HG03097 (cell line): ENCODE results near the gene PRSS33.

Experiments
- ATAC-seq: cut with Tn5 transposase; IDR thresholded peaks from one replicate; pipeline ENCODE4 v1.9.1; 2021; ENCODE audit not compliant: unreplicated experiment, low FRiP score

PRSS33 gene

DNA sequence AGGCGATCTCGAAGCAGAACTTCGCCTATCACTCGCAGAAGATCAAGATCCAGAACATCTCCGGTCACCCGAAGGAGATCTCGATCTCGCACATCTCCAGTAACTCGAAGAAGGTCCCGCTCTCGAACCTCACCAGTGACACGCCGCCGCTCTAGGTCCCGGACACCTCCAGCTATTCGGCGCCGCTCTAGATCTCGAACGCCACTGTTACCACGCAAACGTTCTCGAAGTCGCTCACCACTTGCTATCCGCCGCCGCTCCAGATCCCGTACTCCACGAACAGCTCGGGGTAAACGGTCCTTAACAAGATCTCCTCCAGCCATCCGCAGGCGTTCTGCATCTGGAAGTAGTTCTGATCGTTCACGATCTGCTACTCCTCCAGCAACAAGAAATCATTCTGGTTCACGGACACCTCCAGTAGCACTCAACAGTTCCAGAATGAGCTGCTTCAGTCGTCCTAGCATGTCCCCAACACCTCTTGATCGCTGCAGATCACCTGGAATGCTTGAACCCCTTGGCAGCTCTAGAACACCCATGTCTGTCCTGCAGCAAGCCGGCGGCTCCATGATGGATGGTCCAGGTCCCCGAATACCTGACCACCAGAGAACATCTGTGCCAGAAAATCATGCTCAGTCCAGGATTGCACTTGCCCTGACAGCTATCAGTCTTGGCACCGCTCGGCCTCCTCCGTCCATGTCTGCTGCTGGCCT, 20.8 kb downstream of the PRSS33 start:
- no peak for ATAC-seq

DNA sequence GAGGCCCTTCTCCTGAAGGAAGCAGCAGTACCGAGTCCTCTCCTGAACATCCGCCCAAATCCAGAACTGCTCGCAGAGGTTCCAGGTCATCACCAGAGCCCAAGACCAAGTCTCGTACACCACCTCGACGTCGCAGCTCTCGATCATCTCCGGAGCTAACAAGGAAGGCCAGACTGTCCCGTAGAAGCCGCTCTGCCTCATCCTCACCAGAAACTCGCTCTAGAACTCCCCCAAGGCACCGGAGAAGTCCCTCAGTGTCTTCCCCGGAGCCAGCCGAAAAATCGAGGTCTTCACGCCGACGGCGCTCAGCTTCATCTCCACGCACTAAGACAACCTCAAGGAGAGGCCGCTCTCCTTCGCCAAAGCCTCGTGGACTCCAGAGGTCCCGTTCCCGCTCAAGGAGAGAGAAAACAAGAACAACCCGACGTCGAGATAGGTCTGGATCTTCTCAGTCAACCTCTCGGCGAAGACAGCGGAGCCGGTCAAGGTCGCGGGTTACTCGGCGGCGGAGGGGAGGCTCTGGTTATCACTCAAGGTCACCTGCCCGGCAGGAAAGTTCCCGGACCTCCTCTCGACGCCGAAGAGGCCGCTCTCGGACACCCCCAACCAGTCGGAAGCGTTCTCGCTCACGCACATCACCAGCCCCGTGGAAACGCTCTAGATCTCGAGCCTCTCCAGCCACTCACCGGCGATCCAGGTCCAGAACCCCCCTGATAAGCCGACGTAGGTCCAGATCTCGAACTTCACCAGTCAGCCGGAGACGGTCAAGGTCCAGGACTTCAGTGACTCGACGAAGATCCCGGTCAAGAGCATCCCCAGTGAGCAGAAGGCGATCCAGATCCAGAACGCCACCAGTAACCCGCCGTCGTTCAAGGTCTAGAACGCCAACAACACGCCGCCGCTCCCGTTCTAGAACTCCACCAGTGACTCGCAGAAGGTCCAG, 21.6 kb downstream of the PRSS33 start:
- ATAC-seq: no peak

DNA sequence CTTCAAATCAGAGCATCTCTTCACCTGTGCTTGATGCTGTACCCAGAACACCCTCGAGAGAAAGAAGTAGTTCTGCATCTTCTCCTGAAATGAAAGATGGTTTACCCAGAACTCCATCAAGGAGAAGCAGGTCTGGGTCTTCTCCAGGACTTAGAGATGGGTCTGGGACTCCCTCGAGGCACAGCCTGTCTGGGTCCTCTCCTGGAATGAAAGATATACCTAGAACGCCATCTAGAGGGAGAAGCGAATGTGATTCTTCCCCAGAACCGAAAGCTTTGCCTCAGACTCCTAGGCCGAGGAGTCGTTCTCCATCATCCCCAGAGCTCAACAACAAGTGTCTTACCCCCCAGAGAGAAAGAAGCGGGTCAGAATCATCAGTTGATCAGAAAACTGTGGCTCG, 22.6 kb downstream of the PRSS33 start:
- ATAC-seq: no peak

DNA sequence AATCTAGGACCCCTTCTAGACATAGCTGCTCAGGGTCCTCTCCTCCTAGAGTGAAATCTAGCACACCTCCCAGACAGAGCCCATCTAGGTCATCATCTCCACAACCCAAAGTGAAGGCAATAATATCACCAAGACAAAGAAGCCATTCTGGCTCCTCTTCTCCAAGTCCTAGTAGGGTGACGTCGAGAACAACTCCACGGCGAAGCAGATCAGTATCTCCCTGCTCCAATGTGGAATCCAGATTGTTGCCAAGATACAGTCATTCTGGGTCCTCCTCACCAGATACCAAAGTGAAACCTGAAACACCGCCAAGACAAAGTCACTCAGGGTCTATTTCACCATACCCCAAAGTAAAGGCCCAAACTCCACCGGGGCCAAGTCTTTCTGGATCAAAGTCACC, 24.2 kb downstream of the PRSS33 start:
- no peak for ATAC-seq

DNA sequence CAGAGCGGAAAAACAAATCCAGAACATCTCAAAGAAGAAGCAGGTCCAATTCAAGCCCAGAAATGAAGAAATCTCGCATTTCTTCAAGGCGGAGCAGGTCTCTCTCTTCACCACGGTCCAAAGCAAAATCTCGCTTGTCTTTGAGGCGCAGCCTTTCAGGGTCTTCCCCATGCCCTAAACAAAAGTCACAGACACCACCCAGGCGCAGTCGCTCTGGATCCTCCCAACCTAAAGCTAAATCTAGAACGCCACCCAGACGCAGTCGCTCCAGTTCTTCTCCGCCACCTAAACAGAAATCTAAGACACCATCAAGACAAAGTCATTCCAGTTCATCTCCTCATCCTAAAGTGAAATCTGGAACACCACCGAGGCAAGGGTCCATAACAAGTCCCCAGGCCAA, 24.6 kb downstream of the PRSS33 start:
- no peak for ATAC-seq

DNA sequence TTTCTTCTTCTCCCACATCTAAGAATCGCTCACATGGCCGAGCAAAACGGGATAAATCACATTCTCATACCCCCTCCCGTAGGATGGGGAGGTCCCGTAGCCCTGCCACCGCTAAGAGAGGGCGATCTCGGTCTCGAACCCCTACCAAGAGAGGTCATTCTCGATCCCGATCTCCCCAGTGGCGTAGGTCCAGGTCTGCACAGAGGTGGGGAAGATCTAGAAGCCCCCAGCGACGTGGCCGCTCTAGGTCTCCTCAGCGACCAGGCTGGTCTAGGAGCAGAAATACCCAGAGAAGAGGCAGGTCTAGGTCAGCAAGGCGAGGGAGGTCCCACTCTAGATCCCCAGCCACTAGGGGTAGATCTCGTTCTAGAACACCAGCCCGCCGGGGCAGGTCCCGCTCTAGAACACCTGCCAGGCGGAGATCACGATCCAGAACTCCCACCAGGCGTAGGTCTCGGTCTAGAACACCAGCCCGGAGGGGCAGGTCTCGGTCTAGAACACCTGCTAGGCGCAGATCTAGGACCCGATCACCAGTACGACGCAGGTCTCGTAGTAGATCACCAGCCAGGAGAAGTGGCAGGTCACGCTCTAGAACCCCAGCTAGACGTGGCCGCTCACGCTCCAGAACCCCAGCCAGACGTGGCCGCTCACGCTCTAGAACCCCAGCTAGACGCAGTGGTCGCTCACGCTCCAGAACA, 25.3 kb downstream of the PRSS33 start:
- ATAC-seq: no peak

DNA sequence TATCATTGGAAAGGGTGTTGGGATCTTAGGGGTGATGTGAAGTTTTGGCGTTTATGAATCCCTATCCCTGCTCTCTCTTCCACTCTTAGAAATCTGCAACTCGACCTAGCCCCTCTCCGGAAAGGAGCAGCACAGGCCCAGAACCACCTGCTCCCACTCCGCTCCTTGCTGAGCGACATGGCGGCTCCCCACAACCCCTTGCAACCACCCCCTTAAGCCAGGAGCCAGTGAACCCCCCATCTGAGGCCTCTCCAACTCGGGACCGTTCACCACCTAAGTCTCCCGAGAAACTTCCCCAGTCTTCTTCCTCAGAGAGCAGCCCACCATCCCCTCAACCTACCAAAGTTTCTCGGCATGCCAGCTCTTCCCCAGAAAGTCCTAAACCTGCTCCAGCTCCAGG, 25.9 kb downstream of the PRSS33 start:
- no peak for ATAC-seq

DNA sequence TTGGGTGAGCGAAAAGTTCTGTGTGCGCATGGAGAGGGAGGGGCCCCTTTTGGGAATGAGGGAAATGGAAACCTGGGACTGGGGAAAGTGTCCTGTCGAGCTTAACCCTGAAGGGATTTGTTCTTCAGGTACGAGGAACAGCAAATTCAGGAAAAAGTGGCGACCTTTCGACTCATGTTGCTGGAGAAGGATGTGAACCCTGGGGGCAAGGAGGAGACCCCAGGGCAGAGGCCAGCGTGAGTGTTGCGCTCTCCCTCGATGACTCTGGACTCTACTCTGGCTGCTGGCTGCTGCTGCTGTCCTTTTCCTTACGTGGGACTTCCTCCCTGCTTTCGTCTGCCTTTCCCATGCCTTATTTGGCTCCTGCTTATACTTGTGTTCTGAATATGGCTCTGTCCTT, 30.0 kb downstream of the PRSS33 start:
- ATAC-seq: no peak

DNA sequence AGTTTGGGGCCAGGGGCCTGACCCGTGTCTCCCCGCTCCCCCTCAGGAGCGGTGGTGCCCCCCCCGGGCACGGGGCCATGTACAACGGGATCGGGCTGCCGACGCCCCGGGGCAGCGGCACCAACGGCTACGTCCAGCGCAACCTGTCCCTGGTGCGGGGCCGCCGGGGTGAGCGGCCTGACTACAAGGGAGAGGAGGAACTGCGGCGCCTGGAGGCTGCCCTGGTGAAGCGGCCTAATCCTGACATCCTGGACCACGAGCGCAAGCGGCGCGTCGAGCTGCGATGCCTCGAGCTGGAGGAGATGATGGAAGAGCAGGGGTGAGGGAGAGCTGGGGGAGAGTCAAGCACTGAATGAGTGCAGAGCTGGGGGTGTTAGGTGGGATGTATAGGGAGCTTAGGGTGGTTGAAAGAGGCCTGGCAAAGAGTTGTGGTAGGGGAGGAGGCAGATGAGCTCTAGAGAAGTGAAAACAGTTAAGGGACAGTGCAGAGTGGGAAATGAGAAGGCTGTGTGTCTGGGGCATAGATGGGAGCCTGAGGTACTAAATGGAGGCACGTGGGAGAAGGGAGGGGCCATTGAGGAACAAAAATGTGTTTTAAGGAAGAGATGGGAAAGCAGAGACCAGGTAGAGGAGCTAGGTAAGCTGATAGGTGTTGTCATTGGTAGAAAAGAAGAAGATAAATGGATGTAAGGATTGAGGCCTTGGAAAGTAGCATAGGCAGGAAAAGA, 30.9 kb downstream of the PRSS33 start:
- ATAC-seq: no peak

DNA sequence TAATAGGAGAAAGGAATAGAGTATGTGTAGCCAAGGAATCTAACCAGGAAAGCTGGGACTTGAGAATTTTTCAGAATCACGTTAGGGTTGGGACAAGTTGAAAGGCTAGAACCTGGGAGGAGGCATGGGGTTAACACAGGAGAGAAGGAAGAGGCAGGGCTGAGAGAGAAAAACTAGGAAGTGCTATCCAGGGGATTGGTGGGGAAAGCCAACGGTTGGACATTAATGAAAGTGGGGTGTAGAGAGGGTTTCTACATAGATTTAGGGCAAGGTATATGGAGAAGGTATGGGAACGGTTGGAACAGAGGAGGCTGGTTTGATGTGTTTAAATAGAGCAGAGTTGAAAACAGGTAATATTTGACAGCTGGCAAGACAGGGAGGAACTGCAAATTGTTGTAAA, 32.2 kb downstream of the PRSS33 start:
- no peak for ATAC-seq

DNA sequence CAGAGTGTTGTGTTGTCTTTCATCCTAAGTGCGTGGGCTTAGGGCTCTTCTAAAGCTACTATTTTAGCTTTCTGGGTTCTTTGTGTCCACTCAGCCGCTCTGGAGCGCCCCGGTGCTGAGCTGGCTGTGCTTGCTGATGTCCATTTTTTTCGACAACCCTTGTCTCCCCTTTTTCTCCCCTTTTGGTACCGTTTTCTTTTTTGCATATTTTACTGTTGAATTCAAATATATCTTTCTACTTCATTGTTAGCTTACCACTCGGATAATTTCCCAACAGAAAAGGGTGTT, 33.7 kb downstream of the PRSS33 start:
- ATAC-seq: no peak

DNA sequence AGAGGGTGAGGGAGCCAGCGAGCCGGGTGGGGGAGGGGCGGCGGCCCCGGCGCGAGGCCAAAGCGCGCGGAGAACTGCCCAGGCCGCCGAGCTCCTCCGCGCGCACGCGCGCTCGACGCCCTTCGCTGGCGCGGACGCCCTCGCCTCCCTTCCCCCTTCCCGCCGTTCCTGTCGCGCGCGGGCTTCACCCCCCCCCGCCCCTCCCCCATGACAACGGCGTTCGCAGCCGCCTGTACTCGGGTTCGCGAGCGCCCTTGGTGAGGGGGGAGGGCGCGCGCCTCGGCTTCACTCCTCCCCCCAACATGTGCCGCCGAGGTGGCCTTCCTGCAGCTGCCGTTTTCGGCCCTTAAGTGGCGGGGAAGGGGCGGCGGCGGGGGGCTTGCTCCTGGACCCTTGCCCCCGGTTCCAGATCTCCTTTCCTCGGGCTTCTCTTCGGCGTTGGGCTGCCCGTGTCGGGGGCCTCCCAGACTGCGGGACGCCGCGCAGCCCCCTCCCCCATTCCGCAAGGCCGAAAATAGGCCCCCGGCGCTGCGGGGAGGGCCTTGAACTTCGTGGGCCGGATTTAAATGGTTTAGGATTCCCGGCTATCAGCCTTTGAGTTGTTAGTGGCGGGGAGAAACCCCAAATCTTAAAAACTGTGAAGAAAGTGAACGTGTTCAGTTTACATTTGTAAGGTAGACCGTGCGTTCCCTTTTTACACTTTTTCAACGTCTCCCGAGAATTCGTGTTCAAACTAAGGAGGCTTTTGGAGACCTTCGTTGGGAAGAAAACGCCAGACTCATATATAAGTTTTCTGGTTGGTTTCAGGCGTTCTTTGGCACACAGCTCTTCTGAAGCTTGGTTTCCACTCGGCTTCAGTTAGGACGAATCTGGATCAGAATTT, 34.3 kb downstream of the PRSS33 start:
- peak; percentile 32 for ATAC-seq

DNA sequence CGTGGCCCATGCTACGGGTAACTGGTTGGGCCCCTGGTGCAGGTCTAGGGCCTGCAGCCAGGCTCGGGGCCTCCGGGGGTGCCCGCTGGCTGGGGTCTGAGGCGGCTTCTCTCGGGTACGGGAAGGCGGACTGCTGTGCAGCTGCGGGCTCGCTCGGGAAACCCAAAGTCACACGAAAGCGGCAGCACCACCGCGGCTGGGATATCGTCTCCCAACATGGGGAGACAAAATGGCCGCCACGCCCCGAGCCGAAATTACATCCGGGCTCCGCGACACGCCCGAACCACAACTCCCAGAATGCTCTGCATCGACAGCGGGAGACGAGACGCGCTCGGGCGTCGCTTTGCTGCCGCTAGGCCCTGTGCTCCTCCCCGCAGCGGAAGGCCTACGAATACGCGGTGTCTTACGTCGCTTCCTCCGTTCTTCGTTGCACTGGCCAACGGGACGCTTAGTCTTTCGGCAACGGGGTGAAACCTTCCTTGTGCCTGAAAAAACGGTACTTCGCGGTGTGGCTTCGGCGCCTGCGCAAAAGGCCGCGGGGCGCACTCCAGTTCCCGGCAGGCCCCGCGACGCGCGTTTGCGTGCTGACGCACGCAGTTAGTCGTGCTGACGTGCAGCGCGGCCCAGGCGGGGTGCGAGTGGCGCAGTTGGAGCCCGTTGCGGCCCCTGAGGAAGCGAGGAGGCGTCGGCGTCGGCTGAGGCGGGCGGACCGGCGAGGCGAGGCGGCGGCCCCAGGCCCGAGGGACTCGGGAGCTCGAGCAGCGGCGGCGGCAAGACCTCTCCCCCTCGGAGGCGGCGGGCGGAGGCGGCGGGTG, 35.1 kb downstream of the PRSS33 start, which contains the start of gene SRRM2:
Gene SRRM2 (plus strand): TSS at position 604 of the 815 bp plus-strand sequence. CDS start 3,727 bp downstream, outside the sequence.
- peak; percentile 70 for ATAC-seq

DNA sequence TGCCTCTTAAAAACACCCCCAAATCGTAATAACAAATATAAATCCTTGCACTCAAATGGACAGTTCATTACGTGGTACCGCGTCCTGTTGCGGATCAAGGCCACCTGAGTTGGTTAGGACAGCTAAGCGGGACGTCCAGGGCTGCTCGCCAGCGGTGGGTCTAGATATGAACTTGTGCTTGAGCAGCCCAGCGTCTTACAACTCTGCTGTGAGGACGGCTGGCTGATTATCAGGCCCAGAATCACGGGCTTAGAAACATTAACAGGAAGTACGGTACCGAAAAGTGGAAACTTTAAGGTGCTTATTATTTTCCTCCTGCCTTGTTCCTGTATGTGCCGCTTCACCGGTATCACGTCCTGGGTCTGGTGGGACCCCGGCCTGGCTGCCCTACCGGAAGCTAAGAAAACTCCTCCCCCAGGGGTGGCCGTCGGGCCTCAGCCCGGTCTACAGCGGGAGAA, 35.8 kb downstream of the PRSS33 start:
- ATAC-seq: no peak

DNA sequence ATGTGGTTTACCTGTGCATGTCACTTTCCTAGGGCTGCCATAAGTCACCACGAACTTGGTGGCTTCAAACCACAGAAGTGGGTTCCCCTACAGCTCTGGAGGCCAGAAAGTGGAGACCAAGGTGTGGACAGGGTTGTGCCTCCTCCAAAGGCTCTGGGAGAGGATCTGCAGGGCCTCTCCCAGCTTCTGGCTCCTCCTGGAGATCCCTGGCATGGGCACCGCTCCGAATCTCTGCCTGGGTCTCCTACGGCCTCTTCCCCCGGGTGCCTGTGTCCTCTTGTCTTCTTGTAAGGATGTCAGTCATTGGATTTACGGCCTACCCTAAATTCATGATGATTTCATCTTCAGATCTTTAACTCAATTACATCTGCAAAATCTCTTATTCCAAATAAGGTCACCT, 37.4 kb downstream of the PRSS33 start:
- no peak for ATAC-seq

DNA sequence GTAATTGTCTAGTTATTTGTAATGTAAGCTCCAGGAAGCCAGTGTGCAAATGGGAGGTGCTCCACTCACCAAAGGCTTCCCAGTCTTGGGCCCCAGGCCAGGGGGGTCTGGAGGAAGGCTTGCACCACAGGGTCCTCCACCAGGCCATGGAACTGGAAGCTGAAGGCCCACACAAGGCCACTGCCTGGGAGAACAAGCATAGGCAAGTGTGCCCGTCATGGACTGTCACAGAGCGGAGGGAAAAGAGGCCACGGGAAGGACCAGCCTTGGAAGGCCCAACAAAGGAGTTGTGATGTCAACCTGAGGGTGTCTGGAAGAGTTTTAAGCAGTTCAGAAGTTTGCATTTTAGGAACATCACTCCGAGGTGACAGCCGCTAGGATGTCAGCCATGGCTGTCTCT, 37.9 kb downstream of the PRSS33 start:
- no peak for ATAC-seq

DNA sequence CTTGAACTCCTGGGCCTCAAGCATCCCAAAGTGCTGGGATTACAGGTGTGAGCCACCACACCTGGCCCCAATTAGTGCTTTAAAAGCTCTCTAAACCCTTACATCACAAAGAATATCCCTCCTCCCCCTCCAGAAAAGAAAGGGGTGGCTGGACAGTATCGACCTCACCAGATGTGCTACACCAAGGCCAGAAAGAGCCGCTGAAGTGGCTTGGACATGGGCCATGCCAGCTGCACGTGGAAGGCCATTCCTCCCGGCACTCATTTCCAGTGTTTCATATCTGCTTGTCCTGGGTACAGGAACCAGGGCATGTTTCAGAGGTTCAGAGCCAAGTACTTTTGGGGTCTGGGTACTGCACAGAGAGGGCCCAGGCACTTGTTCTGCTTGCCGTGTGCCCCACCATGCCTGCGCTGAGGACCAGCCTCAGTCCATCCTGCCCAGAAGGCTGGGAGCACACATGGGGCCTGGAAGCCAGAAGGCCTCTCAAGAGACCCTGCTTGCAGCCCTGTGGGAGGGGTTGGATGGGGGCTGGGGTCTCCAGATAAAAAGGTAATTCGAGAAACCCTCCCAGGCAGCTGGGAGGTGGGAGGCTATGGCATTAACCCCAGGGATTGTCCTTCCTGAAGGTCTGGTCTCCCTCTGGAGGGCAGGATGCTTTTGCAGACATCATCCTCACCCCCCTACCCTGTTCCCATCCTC, 38.5 kb downstream of the PRSS33 start:
- ATAC-seq: no peak

DNA sequence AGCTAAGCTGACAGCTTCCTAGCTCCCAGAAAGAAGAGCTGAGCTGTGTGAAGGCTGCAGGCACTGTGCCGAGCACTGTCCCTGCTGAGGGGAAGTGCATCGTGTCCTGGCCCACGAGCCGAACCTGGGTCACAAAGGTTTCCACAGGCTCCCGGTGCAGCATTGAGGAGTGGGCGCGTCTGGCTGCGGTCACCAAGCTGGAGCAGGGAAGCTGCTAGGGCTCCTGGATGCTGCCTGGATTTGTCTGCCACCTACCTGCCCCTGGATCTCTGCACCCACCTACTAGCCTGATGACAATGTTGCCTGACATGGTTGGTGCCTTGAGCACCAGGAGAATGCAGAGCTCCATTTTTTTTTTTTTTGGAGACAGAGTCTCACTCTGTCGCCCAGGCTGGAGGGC, 41.4 kb downstream of the PRSS33 start:
- ATAC-seq: no peak
